ENCODE measurements around the gene SHOC2.

SHOC2 gene

DNA sequence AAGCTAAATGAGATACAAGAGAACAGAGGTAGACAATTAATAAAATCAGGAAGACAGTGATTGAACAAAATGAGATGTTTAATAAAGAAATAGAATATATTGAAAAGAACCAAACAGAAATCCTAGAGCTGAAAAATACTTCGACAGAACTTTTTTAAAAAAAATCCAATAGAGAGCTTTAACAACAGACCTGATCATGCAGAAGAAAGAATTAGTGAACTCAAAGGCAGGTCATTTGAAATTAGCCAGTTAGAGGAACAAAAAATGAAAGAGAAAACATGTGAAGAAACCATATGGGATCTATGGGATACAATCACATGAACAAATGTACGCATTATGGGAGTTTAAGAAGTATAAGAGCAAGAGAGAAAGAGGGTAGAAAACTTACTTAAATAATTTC lies 120.1 kb downstream of the SHOC2 start:
- in situ Hi-C loops (cut with MboI; ENCODE audit: low sequenced_read_pairs), result no loop called here

DNA sequence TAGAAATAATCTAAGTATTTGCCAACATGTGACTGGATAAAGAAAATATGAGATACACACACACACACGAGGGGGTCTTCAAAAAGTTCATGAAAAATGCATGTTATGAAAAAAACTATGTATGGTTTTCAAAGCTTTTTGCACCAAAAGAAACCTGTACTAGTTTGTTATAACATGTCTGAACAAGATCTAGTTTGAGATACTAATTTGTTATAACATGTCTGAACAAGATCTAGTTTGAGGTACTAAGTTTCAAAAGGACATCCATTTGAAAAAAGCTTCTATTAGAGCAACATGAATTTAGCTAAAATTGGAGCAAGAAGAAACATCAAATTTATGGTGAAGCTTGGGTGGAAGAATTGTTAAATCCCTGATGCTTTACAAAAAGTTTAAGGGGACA lies 137.6 kb downstream of the SHOC2 start:
- in situ Hi-C loops (cut with MboI; ENCODE audit: low sequenced_read_pairs), result no loop called here

All from HL-60/S4 treated with phorbol 12-myristate 13-acetate at 8.2 ng/mL for 4 days and 3 days (cell line).